Spleen (tissue), 11 donors: ENCODE results near the gene SLC8A2. TPM values are rescaled to one million over a fixed set of nuclear protein-coding genes. Genes with fewer than 3 reads are reported as not detected.
A peak's percentile ranks its signal among the peaks of the same experiment; 100 is the strongest.

Source experiments
- DNase-seq: peaks from one replicate; pipeline ENCODE4 v3.0.0-alpha.2; 2020
- H3K27ac ChIP-seq, 8 donors: fragments of 200-600 bp; sonication (generic) in 7 of 8; 1 replicate in 4 of 8; 2 replicates in 4 of 8; pipeline versions ENCODE4 v1.5.0 to v1.8.0; 2016 to 2021; ENCODE audit warnings: inconsistent platforms in 4 of 8, mild to moderate bottlenecking in 4 of 8, moderate library complexity in 1 of 8
- H3K27me3 ChIP-seq, 7 donors: fragments of 200-600 bp; sonication (generic) in 6 of 7; replicated peaks in 1 of 7; 1 replicate in 4 of 7; 2 replicates in 3 of 7; pipeline versions ENCODE4 v1.5.0 to v1.8.0; 2016 to 2021; ENCODE audit warnings: inconsistent platforms in 3 of 7, mild to moderate bottlenecking in 1 of 7
- H3K36me3 ChIP-seq, 6 donors: fragments of 200-600 bp; sonication (generic) in 5 of 6; 1 replicate in 4 of 6; 2 replicates in 2 of 6; pipeline versions ENCODE4 v1.5.0 to v1.8.0; 2016 to 2021; ENCODE audit warnings: inconsistent platforms in 2 of 6
- H3K4me1 ChIP-seq, 6 donors: fragments of 200-600 bp; sonication (generic) in 5 of 6; 1 replicate in 3 of 6; 2 replicates in 3 of 6; pipeline versions ENCODE4 v1.5.0 to v1.8.0; 2016 to 2021; ENCODE audit warnings: inconsistent platforms in 3 of 6
- H3K4me3 ChIP-seq, 8 donors: fragments of 200-600 bp; sonication (generic) in 7 of 8; 1 replicate in 4 of 8; 2 replicates in 4 of 8; pipeline versions ENCODE4 v1.5.0 to v1.8.0; 2016 to 2021; ENCODE audit warnings: inconsistent platforms in 4 of 8, mild to moderate bottlenecking in 4 of 8, moderate library complexity in 2 of 8
- H3K9me3 ChIP-seq, 8 donors: fragments of 200-600 bp; sonication (generic) in 7 of 8; 1 replicate in 4 of 8; 2 replicates in 4 of 8; pipeline versions ENCODE4 v1.5.0 to v1.8.0; 2016 to 2021; ENCODE audit warnings: inconsistent platforms in 4 of 8
- CTCF ChIP-seq, 11 experiments: fragments of 200-600 bp in 7 of 11; fragments of 450-650 bp in 4 of 11; sonication (generic) in 4 of 11; IDR thresholded peaks in 8 of 11; conservative IDR thresholded peaks in 3 of 11; 1 replicate in 7 of 11; 2 replicates in 4 of 11; pipeline versions ENCODE4 v1.4.0 to v1.8.0; 2016 to 2021; ENCODE audit warnings: antibody characterized with exemption in 11 of 11, inconsistent platforms in 4 of 11, mild to moderate bottlenecking in 1 of 11
- POLR2A ChIP-seq, 3 donors: fragments of 450-650 bp; IDR thresholded peaks; one replicate each; pipeline ENCODE4 v1.5.1; 2017; ENCODE audit warnings: antibody characterized with exemption in 3 of 3, mild to moderate bottlenecking in 1 of 3
- POLR2AphosphoS5 ChIP-seq, 3 donors: sonication (generic); formaldehyde crosslinking; IDR thresholded peaks; one replicate each; pipeline ENCODE4 v1.5.1; 2017; ENCODE audit warnings: antibody characterized with exemption in 3 of 3
- WGBS, 5 donors: extraction: QIAGEN DNeasy Blood & Tissue Kit in 3 of 5; methylation state at CpG; one replicate each; pipeline versions ENCODE4 v1.1.5 to v1.1.7; 2013 to 2018; 5-methylcytosine and 5-hydroxymethylcytosine counted together
- intact Hi-C: fragments of 100-400 bp; cut with DNase I; formaldehyde crosslinking; loops from one replicate; pipeline ENCODE4 v1.15.0; 2023; ENCODE audit warnings: low total_unique reads
- polyA plus RNA-seq, 3 donors: library from polyadenylated mRNA; stranded (reverse); fragments of 200-250 nt; gene quantifications; one replicate each; pipeline ENCODE4 v1.2.1, GENCODE V29; 2013
- total RNA-seq, 7 donors: library from RNA; depleted of rRNA in 3 of 7; stranded (reverse); fragments of >200 nt in 3 of 7; fragmentation: NEBNext Ultra II Directional in 4 of 7; extraction: Animal tissue kit (Norgen Biotek cat#: 25700) in 4 of 7; gene quantifications; one replicate each; pipeline versions ENCODE4 v1.1.0 to v1.2.1, GENCODE V29; 2016 to 2021
- donor health status: healthy with polysubstance abuse.
- donor health status: DM: no; HTN: no; CAD: no; lungs with moderate emphysema.
- donor health status: DM: no; HTN: no; CAD: no.
- donor health status: Bipolar disorder and iron deficiency.
- donor health status: healthy.
- donor health status: DM: no; HTN: no; CAD: no.
- donor health status: DM: yes; HTN: yes; CAD: no.

Gene SLC8A2
- total and polyA plus RNA-seq, 10 donors, result 0.02 to 0.19 TPM; not detected in 8

- no peak for DNase-seq
- Histone ChIP-seq H3K36me3 (peaks cover 0 to 74% (median 67%) of the 10 kb centered on the region in 6 donors), H3K27me3 (no peaks in the 10 kb centered on the region), H3K9me3 (no peaks in the 10 kb centered on the region), H3K4me1 (peaks cover 0 to 45% (median 23%) of the 10 kb centered on the region in 6 donors), H3K4me3 (peak overlapping the region in 1 of 8 donors; percentile 53), H3K27ac (peak overlapping the region in 3 of 8 donors; percentile 79 to 88 (median 85))
- TF ChIP-seq POLR2AphosphoS5 (IDR thresholded peaks at IDR 0.05) (no peak), POLR2A (IDR thresholded peaks at IDR 0.05) (no peak), CTCF (IDR thresholded peaks at IDR 0.05 in 8 of 11, conservative IDR thresholded peaks at IDR 0.05 in 3 of 11) (no peak)
- intact Hi-C loops, result no loop called here
- WGBS, 5 donors, result 94 to 100% (median 96%) methylated on average over 5 to 6 of the region's 6 CpGs
These were observed 91.1 kb downstream of the SLC8A2 start for GRCh38 chr19:47380559-47380958.

GRCh38 chr19:47379381-47379938 lies 92.2 kb downstream of the SLC8A2 start:
- Histone ChIP-seq H3K27ac (peak overlapping the region in 1 of 8 donors; percentile 88), H3K36me3 (peaks cover 0 to 85% (median 78%) of the 10 kb centered on the region in 6 donors), H3K4me3 (no peak overlapping the region), H3K9me3 (no peaks in the 10 kb centered on the region), H3K27me3 (no peaks in the 10 kb centered on the region), H3K4me1 (peaks cover 0 to 45% (median 23%) of the 10 kb centered on the region in 6 donors)
- TF ChIP-seq POLR2A (IDR thresholded peaks at IDR 0.05), result no peak
- TF ChIP-seq POLR2AphosphoS5 (IDR thresholded peaks at IDR 0.05), result peak in 1 of 3 donors; percentile 52
- DNase-seq, result no peak
- intact Hi-C loops, result no loop called here
- 93 to 97% (median 95%) methylated on average over 17 to 23 of the region's 23 CpGs for WGBS, 5 donors

GRCh38 chr19:47378246-47378645 lies 93.4 kb downstream of the SLC8A2 start:
- Histone ChIP-seq H3K9me3 (no peaks in the 10 kb centered on the region), H3K4me1 (peaks cover 0 to 36% (median 20%) of the 10 kb centered on the region in 6 donors), H3K4me3 (no peak overlapping the region), H3K27me3 (no peaks in the 10 kb centered on the region), H3K27ac (no peak overlapping the region), H3K36me3 (peaks cover 0 to 97% (median 90%) of the 10 kb centered on the region in 6 donors)
- no peak for TF ChIP-seq CTCF (IDR thresholded peaks at IDR 0.05 in 8 of 11, conservative IDR thresholded peaks at IDR 0.05 in 3 of 11)
- TF ChIP-seq POLR2AphosphoS5 (IDR thresholded peaks at IDR 0.05), result no peak
- TF ChIP-seq POLR2A (IDR thresholded peaks at IDR 0.05), result no peak
- no peak for DNase-seq
- intact Hi-C loops, result no loop called here
- 88 to 95% (median 93%) methylated on average over 9 to 11 of the region's 11 CpGs for WGBS, 5 donors

Other genes starting within 250 kb of the SLC8A2 start
- gene BBC3, start 240.7 kb downstream of the SLC8A2 start, total RNA-seq, result 10 to 100 TPM in 6 of 7 donors, 1 to 10 TPM in 1; 6.3 to 17.0 (median 11.3) TPM
- gene BBC3, start 240.7 kb downstream of the SLC8A2 start, polyA plus RNA-seq, result 10 to 100 TPM in 1 of 3 donors, 1 to 10 TPM in 2; 7.1 to 12.6 (median 9.5) TPM
- gene CCDC9, start 215.4 kb downstream of the SLC8A2 start, total RNA-seq, result 10 to 100 TPM; 13.0 to 43.0 (median 32.6) TPM
- gene CCDC9, start 215.4 kb downstream of the SLC8A2 start, polyA plus RNA-seq, result 10 to 100 TPM; 11.0 to 38.7 (median 15.9) TPM
- 10 to 100 TPM in 4 of 7 donors, 1 to 10 TPM in 3; 3.9 to 19.8 (median 13.8) TPM for gene INAFM1, start 197.0 kb downstream of the SLC8A2 start, total RNA-seq
- 10 to 100 TPM in 2 of 3 donors, 1 to 10 TPM in 1; 8.1 to 12.9 (median 11.3) TPM for gene INAFM1, start 197.0 kb downstream of the SLC8A2 start, polyA plus RNA-seq
- 100 to 1,000 TPM in 1 of 7 donors, 10 to 100 TPM in 6; 33.1 to 124 (median 64.0) TPM for gene C5AR1, start 162.0 kb downstream of the SLC8A2 start, total RNA-seq
- gene C5AR1, start 162.0 kb downstream of the SLC8A2 start, polyA plus RNA-seq, result 1 to 10 TPM; 4.0 to 9.4 (median 4.6) TPM
- 10 to 100 TPM; 24.7 to 55.7 (median 28.3) TPM for gene C5AR2, start 139.7 kb downstream of the SLC8A2 start, total RNA-seq
- gene C5AR2, start 139.7 kb downstream of the SLC8A2 start, polyA plus RNA-seq, result 1 to 10 TPM; 1.3 to 2.7 (median 1.5) TPM
- gene DHX34, start 122.6 kb downstream of the SLC8A2 start, total RNA-seq, result 10 to 100 TPM; 19.5 to 34.8 (median 27.0) TPM
- gene DHX34, start 122.6 kb downstream of the SLC8A2 start, polyA plus RNA-seq, result 10 to 100 TPM in 2 of 3 donors, 1 to 10 TPM in 1; 8.4 to 18.5 (median 13.1) TPM
- 10 to 100 TPM in 1 of 7 donors, 1 to 10 TPM in 6; 4.3 to 10.4 (median 8.1) TPM for gene MEIS3, start 52.4 kb downstream of the SLC8A2 start, total RNA-seq
- 1 to 10 TPM; 5.0 to 6.7 (median 6.2) TPM for gene MEIS3, start 52.4 kb downstream of the SLC8A2 start, polyA plus RNA-seq
- 10 to 100 TPM in 2 of 7 donors, 1 to 10 TPM in 5; 3.9 to 12.4 (median 7.4) TPM for gene KPTN, start 12.3 kb upstream of the SLC8A2 start, total RNA-seq
- 10 to 100 TPM; 15.0 to 36.3 (median 25.7) TPM for gene KPTN, start 12.3 kb upstream of the SLC8A2 start, polyA plus RNA-seq
- 100 to 1,000 TPM in 3 of 7 donors, 10 to 100 TPM in 4; 85.8 to 171 (median 98.1) TPM for gene NAPA, start 43.2 kb upstream of the SLC8A2 start, total RNA-seq
- 10 to 100 TPM; 51.3 to 64.1 (median 56.6) TPM for gene NAPA, start 43.2 kb upstream of the SLC8A2 start, polyA plus RNA-seq
- 1 to 10 TPM in 1 of 7 donors, under 1 TPM in 6; 0.34 to 1.2 (median 0.42) TPM for gene ZNF541, start 101.3 kb upstream of the SLC8A2 start, total RNA-seq
- under 1 TPM; 0.20 to 0.70 (median 0.50) TPM for gene ZNF541, start 101.3 kb upstream of the SLC8A2 start, polyA plus RNA-seq
- 10 to 100 TPM; 10.9 to 21.8 (median 20.1) TPM for gene BICRA, start 137.2 kb upstream of the SLC8A2 start, total RNA-seq
- 10 to 100 TPM in 1 of 3 donors, 1 to 10 TPM in 2; 2.2 to 10.2 (median 5.1) TPM for gene BICRA, start 137.2 kb upstream of the SLC8A2 start, polyA plus RNA-seq
- 10 to 100 TPM; 48.9 to 87.7 (median 64.3) TPM for gene EHD2, start 241.5 kb upstream of the SLC8A2 start, total RNA-seq
- gene EHD2, start 241.5 kb upstream of the SLC8A2 start, polyA plus RNA-seq, result 10 to 100 TPM in 2 of 3 donors, 1 to 10 TPM in 1; 6.9 to 18.4 (median 10.6) TPM